MCF 10A (cell line): ENCODE measurements around the gene LPIN1. TPM values are rescaled to one million over a fixed set of nuclear protein-coding genes. Genes with fewer than 3 reads are reported as not detected.

ENCODE experiments used
- BruUV-seq: library from RNA; stranded (reverse); fragments of 400-500 nt; replicated peaks from 2 replicates; lab custom pipeline; 2021; lab: Mats Ljungman, UMichigan
- CTCF ChIA-PET: fragments of 300-600 bp; sonication (Branson Sonifier 250); formaldehyde crosslinking; extraction: SDS; loops from one replicate; lab custom pipeline; 2021; ENCODE audit warnings: antibody characterized with exemption, inconsistent platforms; lab: Yijun Ruan, JAX
- POLR2A ChIA-PET: fragments of 300-600, 350-650 bp; sonication (Branson Sonifier 250); formaldehyde crosslinking; extraction: SDS; loops from one replicate; lab custom pipeline; 2020; ENCODE audit warnings: antibody characterized with exemption, inconsistent platforms; lab: Yijun Ruan, JAX
- DNase-seq: peaks from one replicate; pipeline ENCODE4 v3.0.0-alpha.2; 2018; ENCODE audit not compliant: unreplicated experiment
- H3K27ac Mint-ChIP-seq: one replicate; pipeline ENCODE4 v1.8.0; 2022; ENCODE audit warnings: mild to moderate bottlenecking, low read depth, mixed read lengths; ENCODE audit not compliant: unreplicated experiment
- H3K27me3 Mint-ChIP-seq: one replicate; pipeline ENCODE4 v1.8.0; 2022; ENCODE audit warnings: mixed read lengths; ENCODE audit not compliant: insufficient read depth, unreplicated experiment
- H3K36me3 Mint-ChIP-seq: one replicate; pipeline ENCODE4 v1.8.0; 2022; ENCODE audit warnings: mild to moderate bottlenecking, moderate library complexity, mixed read lengths; ENCODE audit not compliant: insufficient read depth, unreplicated experiment
- H3K4me1 Mint-ChIP-seq: one replicate; pipeline ENCODE4 v1.8.0; 2022; ENCODE audit warnings: mixed read lengths; ENCODE audit not compliant: insufficient read depth, unreplicated experiment
- H3K4me3 Mint-ChIP-seq: one replicate; pipeline ENCODE4 v1.8.0; 2022; ENCODE audit warnings: mild to moderate bottlenecking, moderate library complexity, mixed read lengths; ENCODE audit not compliant: unreplicated experiment
- H3K9me3 Mint-ChIP-seq: one replicate; pipeline ENCODE4 v1.8.0; 2022; ENCODE audit warnings: mixed read lengths; ENCODE audit not compliant: unreplicated experiment
- intact Hi-C: fragments of 100-400 bp; cut with micrococcal nuclease; formaldehyde crosslinking; loops from 2 replicates; pipeline ENCODE4 v1.14.1; 2022
- total RNA-seq: library from RNA; stranded (reverse); gene quantifications from 2 replicates; pipeline ENCODE4 v1.2.3, GENCODE V29; 2022
- TF ChIP-seq, protein P1 (sequence below): fragments of 200-600 bp; IDR thresholded peaks from one replicate; pipeline ENCODE4 v1.8.0; 2022; ENCODE audit warnings: antibody characterized with exemption, mild to moderate bottlenecking; ENCODE audit not compliant: unreplicated experiment

Gene LPIN1
- total RNA-seq, 1 experiment from 2014 or later: 65.7 TPM

DNA sequence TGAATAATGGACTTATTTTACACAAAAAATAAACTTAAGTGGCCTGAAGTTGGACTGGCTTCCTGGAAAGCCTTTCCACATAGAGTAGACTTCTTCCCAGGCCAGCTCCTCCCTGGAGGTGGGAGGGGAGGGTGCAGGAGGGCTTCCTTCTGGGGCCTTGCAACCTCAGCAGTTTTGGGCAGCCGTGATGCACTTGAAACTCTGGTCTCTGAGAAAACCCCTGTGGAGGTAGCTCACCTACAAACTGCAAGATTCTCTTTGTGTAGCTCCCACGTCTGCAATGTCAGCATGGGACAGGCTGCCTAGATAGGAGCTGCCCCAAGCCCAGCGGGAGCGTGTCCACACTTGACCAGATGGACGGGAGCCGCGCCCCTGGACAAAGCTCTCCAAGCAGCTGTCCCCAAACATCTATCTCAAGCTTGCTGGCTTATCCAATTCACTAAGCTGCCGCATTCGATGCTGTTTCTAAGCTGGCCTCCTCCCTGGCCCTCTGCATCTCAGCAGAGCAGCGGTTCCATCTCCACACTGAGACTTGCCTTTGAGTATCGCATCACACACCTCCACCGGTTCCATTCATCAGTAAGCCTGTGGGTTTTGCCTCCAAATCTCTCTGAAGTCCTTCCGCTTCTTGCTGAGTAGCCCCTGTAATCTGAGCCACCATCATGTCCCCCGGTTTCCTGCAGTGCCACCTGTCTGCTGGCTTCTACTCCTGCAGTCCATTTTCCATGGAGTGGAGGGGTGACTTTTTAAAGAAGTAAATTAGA, 1.6 kb upstream of the LPIN1 start:
- ChIA-PET CTCF (interaction anchor here (0.6 to 5.0 kb wide), 21 partner anchors 9 to 191 kb away, joined by 3 to 45 read pairs (median 3); no protein-coding TSS in a partner anchor), POLR2A (interaction anchor here (0.5 to 6.9 kb wide), 14 partner anchors 9 to 1183 kb away, joined by 3 to 67 read pairs (median 4); no protein-coding TSS in a partner anchor)
- Mint-ChIP-seq H3K4me1 (peaks cover 22% of the 10 kb centered on the region), H3K27me3 (no peaks in the 10 kb centered on the region), H3K27ac (peak overlapping the region; percentile 82), H3K9me3 (no peaks in the 10 kb centered on the region), H3K36me3 (peaks cover 6% of the 10 kb centered on the region), H3K4me3 (peak overlapping the region; percentile 33)
- peak; percentile 34 for DNase-seq
- intact Hi-C loops: loop anchor here (2.0 kb wide), 1 partner anchor 56 kb away; no protein-coding TSS in a partner anchor
- BruUV-seq: no TSS peak
- TF ChIP-seq, protein P1, sequence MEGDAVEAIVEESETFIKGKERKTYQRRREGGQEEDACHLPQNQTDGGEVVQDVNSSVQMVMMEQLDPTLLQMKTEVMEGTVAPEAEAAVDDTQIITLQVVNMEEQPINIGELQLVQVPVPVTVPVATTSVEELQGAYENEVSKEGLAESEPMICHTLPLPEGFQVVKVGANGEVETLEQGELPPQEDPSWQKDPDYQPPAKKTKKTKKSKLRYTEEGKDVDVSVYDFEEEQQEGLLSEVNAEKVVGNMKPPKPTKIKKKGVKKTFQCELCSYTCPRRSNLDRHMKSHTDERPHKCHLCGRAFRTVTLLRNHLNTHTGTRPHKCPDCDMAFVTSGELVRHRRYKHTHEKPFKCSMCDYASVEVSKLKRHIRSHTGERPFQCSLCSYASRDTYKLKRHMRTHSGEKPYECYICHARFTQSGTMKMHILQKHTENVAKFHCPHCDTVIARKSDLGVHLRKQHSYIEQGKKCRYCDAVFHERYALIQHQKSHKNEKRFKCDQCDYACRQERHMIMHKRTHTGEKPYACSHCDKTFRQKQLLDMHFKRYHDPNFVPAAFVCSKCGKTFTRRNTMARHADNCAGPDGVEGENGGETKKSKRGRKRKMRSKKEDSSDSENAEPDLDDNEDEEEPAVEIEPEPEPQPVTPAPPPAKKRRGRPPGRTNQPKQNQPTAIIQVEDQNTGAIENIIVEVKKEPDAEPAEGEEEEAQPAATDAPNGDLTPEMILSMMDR: peak; percentile 24

DNA sequence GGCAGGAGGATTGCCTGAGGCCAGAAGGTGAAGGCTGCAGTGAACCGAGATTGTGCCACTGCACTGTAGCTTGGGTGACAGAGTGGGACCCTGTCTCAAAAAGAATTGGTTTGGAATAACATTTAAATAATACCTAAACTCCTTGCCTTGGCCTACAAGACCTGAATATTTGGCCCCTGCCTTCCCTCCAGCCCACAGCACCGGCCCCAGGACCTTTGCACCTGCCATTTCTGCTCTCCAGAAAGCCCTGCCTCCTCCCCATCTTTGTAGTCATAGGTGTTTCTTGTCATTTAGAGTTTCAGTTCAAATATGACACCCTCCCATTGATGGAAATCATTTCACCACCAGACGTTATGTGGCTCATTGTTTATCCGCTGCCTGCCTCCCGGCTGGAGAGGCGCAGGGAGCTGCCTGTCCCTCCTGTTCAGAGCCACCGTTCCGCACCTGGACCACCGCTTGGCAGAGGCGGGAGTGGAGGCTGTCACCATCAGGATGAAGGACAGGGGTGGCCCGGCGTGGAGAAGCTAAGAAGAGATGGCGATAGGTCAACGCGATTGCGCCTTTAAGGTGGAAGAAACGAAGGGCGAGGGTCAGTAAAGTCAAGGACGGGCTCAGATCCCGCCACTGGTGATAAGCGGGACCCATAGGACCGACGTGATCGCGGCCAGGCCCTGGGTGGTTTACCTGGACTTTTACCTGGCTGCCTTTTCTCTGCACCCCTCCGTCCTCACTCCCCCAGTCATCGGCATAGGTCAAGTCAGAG, 638 bp upstream of the LPIN1 start:
- DNase-seq: no peak
- Mint-ChIP-seq H3K4me1 (peaks cover 30% of the 10 kb centered on the region), H3K36me3 (peaks cover 6% of the 10 kb centered on the region), H3K9me3 (no peaks in the 10 kb centered on the region), H3K27me3 (no peaks in the 10 kb centered on the region), H3K4me3 (peak overlapping the region; percentile 20), H3K27ac (peak overlapping the region; percentile 69)
- TF ChIP-seq, protein P1: no peak
- no TSS peak for BruUV-seq
- CTCF ChIA-PET: interaction anchor here (0.6 to 5.0 kb wide), 11 partner anchors 46 to 192 kb away, joined by 3 to 45 read pairs (median 3); no protein-coding TSS in a partner anchor
- POLR2A ChIA-PET: interaction anchor here (0.7 to 6.9 kb wide), 3 partner anchors 33 to 58 kb away, joined by 3 to 67 read pairs (median 3); no protein-coding TSS in a partner anchor
- intact Hi-C loops: loop anchor here (2.0 kb wide), 1 partner anchor 57 kb away; no protein-coding TSS in a partner anchor

DNA sequence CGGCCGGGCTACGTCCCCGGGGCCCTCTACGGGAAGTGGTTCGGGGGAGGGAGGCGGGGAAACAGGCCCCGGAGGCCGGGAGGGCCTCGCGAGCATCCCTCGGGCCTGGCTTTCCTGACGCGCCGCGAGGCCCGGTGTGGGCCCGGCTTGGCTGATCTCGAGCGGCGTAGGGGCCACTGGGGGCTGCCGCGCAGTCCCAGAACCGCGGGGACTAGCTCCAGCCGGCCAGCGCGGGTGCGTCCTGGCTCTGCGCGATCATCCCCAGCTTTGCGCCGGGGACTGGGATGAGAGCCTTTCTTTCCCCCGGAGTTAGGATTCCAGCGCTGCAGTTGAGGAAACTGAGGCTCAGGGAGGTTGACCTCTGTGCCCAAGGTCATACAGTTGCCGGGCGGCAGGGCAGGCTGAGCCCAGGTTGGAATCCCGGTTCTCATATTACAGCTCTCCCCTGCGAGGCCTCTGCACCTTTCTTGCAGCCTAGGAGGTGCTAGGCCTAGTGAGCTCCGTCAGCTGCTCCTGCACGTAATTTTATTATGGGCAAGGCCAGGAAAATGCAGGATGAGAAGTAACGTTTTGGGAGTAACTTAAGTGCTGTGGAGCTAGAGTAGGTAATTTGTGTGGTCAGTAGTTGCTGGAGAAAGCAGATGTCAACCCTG, 501 bp downstream of the LPIN1 start:
- DNase-seq: peak; percentile 51
- Mint-ChIP-seq H3K9me3 (no peaks in the 10 kb centered on the region), H3K4me3 (peak overlapping the region; percentile 89), H3K36me3 (peaks cover 15% of the 10 kb centered on the region), H3K27me3 (no peaks in the 10 kb centered on the region), H3K4me1 (peaks cover 36% of the 10 kb centered on the region), H3K27ac (peak overlapping the region; percentile 82)
- TF ChIP-seq, protein P1: no peak
- POLR2A ChIA-PET: interaction anchor here (0.5 to 6.9 kb wide), 11 partner anchors 8 to 1256 kb away, joined by 3 to 67 read pairs (median 4); partner anchors contain the start of gene E2F6
- no TSS peak for BruUV-seq
- CTCF ChIA-PET: interaction anchor here (0.5 to 5.0 kb wide), 18 partner anchors 8 to 66 kb away, joined by 3 to 45 read pairs (median 4); no protein-coding TSS in a partner anchor
- intact Hi-C loops: no loop called here
